Mesothelial cell of epicardium (in vitro differentiated cells): ENCODE data around the gene STBD1. TPM values are rescaled to one million over a fixed set of nuclear protein-coding genes. Genes with fewer than 3 reads are reported as not detected.

Source experiments
- DNase-seq, 2 experiments: peaks; one replicate each; pipeline ENCODE4 v3.0.0; 2021; ENCODE audit warnings: low spot score in 2 of 2; ENCODE audit not compliant: unreplicated experiment in 2 of 2
- H3K27ac Mint-ChIP-seq: 2 replicates; pipeline ENCODE4 v1.8.0; 2021; ENCODE audit warnings: mixed read lengths
- H3K27me3 Mint-ChIP-seq: 2 replicates; pipeline ENCODE4 v1.8.0; 2021; ENCODE audit warnings: low read depth, mixed read lengths
- H3K36me3 Mint-ChIP-seq: 2 replicates; pipeline ENCODE4 v1.8.0; 2021; ENCODE audit warnings: mixed read lengths
- H3K4me1 Mint-ChIP-seq: 2 replicates; pipeline ENCODE4 v1.8.0; 2021; ENCODE audit warnings: mixed read lengths
- H3K4me3 Mint-ChIP-seq: 2 replicates; pipeline ENCODE4 v1.8.0; 2021; ENCODE audit warnings: mild to moderate bottlenecking, moderate library complexity, mixed read lengths
- H3K9me3 Mint-ChIP-seq: 2 replicates; pipeline ENCODE4 v1.8.0; 2021; ENCODE audit warnings: mixed read lengths
- total RNA-seq: library from RNA; stranded (reverse); gene quantifications from 3 replicates; pipeline ENCODE4 v1.2.1, GENCODE V29; 2021
- TF ChIP-seq, protein P1 (sequence below): fragments of 200-600 bp; sonication (generic); IDR thresholded peaks from one replicate; pipeline ENCODE4 v1.5.0; 2021; ENCODE audit warnings: antibody characterized with exemption; ENCODE audit not compliant: unreplicated experiment

The STBD1 gene
- total RNA-seq, 1 donor from 2014 or later: 2.2 TPM

DNA sequence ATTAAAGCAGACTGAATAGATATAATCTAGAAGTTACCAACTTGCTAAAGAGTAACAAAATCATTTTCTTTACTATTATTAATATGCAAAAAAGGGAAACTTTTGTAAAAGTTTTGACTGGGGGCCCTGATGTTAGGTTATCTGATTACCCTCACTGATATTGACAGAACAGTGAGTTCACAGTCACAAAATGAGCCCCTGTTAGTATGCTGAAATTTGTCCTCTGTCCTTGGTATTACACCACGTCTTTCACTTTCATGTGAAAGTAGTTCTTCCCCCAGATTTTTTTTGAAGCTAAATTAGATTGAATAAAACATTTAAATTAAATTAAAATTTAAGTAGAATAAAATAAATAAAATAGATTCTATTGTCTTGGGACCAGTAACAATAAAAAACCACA, 5.9 kb downstream of the STBD1 start:
- Mint-ChIP-seq H3K9me3 (peaks cover 16% of the 10 kb centered on the region), H3K36me3 (peaks cover 15% of the 10 kb centered on the region), H3K27me3 (no peaks in the 10 kb centered on the region), H3K4me3 (no peak overlapping the region), H3K4me1 (peaks cover 6% of the 10 kb centered on the region), H3K27ac (no peak overlapping the region)
- TF ChIP-seq, protein P1, sequence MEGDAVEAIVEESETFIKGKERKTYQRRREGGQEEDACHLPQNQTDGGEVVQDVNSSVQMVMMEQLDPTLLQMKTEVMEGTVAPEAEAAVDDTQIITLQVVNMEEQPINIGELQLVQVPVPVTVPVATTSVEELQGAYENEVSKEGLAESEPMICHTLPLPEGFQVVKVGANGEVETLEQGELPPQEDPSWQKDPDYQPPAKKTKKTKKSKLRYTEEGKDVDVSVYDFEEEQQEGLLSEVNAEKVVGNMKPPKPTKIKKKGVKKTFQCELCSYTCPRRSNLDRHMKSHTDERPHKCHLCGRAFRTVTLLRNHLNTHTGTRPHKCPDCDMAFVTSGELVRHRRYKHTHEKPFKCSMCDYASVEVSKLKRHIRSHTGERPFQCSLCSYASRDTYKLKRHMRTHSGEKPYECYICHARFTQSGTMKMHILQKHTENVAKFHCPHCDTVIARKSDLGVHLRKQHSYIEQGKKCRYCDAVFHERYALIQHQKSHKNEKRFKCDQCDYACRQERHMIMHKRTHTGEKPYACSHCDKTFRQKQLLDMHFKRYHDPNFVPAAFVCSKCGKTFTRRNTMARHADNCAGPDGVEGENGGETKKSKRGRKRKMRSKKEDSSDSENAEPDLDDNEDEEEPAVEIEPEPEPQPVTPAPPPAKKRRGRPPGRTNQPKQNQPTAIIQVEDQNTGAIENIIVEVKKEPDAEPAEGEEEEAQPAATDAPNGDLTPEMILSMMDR: no peak
- DNase-seq: no peak

DNA sequence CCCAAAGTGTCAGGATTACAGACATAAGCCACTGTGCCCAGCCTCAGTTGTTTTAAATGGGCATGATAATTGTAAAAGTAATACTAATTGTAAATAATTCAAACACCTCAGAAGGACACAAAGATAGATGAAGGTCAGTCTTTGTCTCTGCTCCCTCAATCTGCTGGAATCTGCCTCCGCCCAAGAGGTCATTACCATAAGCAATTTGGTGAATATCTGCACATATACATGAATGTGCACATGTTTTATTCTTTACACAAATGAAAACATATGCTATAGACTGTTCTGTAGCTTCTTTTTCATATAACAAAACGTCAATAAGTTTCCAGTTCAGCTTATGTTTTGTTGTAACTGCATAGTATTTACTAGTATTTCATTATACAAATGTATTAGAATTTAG, 7.0 kb downstream of the STBD1 start:
- no peak for DNase-seq
- Mint-ChIP-seq H3K27ac (no peak overlapping the region), H3K4me1 (peaks cover 3% of the 10 kb centered on the region), H3K4me3 (no peak overlapping the region), H3K36me3 (peaks cover 15% of the 10 kb centered on the region), H3K27me3 (no peaks in the 10 kb centered on the region), H3K9me3 (peaks cover 27% of the 10 kb centered on the region)
- TF ChIP-seq, protein P1: no peak

DNA sequence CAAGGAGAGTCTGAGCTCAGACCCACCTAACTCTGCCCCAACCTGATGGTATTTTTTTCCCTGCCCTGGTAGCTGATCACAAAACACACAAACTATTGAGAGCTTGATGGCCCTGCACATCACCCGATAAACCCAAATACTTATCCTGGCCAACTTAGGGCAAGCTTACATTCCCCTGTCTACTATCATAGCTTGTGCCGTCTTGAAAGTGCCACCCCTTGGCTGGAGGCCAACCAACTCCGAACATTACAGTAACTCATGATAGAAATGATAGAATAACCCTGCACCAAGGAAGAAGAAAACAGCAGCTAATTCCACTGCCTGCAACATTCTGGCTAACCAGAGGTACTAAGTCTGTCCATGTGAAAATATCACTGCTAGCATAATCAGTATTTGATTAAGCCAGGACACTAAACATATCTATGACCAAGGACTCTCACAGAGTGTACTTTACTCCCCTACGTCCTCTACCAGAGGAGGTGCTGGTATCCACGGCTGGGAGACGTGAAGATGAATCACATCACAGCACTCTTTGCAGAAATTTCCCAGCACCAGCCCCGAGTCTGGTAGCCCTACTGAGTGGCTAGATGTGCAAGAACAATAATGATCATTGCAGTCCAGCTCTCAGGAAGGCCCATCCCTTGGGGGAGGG, 8.9 kb downstream of the STBD1 start:
- Mint-ChIP-seq H3K36me3 (peaks cover 7% of the 10 kb centered on the region), H3K4me1 (no peaks in the 10 kb centered on the region), H3K27ac (no peak overlapping the region), H3K4me3 (no peak overlapping the region), H3K27me3 (no peaks in the 10 kb centered on the region), H3K9me3 (peaks cover 39% of the 10 kb centered on the region)
- DNase-seq: no peak
- TF ChIP-seq, protein P1: no peak

DNA sequence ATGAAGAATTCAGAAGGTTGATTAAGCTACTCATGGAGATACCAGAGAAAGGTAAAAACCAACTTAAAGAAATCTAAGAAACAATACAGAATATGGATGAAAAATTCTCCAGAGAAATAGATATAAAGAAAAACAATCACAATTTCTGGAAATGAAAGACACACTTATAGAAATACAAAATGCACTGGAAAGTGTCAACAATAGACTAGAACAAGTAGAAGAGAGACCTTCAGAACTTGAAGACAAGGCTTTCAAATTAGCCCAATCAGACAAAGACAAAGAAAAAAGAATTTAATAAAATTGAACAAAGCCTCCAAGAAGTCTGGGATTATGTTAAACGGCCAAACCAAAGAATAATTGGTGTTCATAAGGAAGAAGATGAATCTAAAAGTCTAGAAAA, 9.6 kb downstream of the STBD1 start:
- Mint-ChIP-seq H3K27me3 (no peaks in the 10 kb centered on the region), H3K36me3 (peaks cover 7% of the 10 kb centered on the region), H3K4me3 (no peak overlapping the region), H3K4me1 (no peaks in the 10 kb centered on the region), H3K27ac (no peak overlapping the region), H3K9me3 (peaks cover 46% of the 10 kb centered on the region)
- TF ChIP-seq, protein P1: no peak
- DNase-seq: no peak

DNA sequence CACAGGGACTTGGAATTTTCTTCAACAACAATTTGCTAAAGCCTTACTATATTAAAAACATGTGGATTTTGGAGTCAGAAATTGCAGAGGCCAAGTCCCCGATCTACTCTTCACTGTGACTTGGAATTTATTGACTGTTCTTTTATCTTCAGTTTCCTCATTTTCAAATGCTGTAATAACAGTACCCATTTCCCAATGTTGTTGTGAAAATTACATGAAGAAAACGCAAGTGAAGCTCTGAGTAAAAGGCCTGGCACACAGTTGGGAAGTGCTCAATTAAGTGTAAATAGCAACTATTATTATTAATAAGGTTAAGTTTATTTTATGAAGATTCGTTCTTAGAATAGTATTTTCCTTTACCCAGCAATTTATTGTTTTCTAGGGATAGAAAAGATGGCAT, 15.7 kb downstream of the STBD1 start:
- TF ChIP-seq, protein P1: no peak
- Mint-ChIP-seq H3K27ac (no peak overlapping the region), H3K4me1 (no peaks in the 10 kb centered on the region), H3K9me3 (peaks cover 61% of the 10 kb centered on the region), H3K36me3 (peaks cover 8% of the 10 kb centered on the region), H3K4me3 (no peak overlapping the region), H3K27me3 (no peaks in the 10 kb centered on the region)
- DNase-seq: no peak

DNA sequence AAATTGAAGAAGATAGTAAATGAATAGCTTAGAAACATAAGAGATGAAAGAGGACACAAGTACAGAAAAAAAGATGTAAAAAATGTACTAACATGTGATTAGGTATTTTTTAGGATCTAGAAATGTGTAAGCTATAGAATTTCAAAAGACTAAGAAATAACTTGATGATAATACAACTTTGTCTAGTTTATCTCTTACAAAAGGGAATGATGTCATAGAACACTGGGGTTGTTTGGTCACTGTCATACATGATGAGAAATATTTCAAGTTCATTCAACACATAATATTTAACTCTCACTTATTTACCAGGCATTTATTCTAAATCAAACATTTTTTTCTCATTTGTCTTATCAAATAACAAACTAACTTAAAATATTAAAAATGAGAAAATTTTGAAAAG, 18.5 kb downstream of the STBD1 start:
- H3K27me3 Mint-ChIP-seq: no peaks in the 10 kb centered on the region
- H3K27ac Mint-ChIP-seq: no peak overlapping the region
- no peaks in the 10 kb centered on the region for H3K4me1 Mint-ChIP-seq
- H3K4me3 Mint-ChIP-seq: no peak overlapping the region
- DNase-seq: no peak
- H3K9me3 Mint-ChIP-seq: peaks cover 53% of the 10 kb centered on the region
- TF ChIP-seq, protein P1: no peak
- H3K36me3 Mint-ChIP-seq: peaks cover 10% of the 10 kb centered on the region
